ENCODE measurements around the gene DLEC1.

DNA sequence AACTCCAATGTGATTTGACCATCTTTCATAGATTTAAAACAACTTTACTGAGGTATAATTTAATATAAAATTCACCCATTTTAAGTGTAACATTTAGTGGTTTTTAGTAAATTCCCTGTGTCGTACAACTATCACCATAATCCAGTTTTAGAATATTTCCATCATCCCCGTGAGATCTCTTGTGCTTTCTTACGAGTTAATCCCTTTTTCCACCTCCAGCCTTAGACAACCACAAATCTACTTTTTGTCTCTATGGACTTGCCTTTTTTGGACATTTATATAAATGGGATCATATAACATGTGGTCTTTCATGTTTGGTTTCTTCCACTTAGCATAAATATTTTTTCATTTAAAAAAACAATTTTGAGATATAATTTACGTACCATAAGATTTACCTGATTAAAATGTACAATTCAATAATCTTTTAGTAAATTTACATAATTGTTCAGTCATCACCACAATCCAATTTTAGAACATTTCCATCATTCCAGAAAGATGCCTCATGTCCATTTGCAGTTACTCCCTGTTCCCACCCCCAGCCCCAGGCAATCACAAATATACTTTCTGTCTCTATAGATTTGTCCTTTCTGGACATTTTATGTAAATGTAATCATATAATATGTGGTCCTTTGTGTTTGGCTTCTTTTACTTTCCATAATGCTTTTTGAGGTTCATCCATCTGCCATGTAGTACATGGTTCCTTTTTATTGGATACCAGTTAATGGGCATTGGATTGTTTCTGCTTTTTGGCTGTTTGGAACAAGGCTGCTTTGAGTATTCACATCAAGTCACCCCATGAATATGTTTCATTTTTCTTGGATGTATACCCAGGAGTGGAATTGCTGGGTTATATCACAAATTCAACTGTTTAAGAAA lies 129.4 kb downstream of the DLEC1 start:
- TF ChIP-seq, protein P1, sequence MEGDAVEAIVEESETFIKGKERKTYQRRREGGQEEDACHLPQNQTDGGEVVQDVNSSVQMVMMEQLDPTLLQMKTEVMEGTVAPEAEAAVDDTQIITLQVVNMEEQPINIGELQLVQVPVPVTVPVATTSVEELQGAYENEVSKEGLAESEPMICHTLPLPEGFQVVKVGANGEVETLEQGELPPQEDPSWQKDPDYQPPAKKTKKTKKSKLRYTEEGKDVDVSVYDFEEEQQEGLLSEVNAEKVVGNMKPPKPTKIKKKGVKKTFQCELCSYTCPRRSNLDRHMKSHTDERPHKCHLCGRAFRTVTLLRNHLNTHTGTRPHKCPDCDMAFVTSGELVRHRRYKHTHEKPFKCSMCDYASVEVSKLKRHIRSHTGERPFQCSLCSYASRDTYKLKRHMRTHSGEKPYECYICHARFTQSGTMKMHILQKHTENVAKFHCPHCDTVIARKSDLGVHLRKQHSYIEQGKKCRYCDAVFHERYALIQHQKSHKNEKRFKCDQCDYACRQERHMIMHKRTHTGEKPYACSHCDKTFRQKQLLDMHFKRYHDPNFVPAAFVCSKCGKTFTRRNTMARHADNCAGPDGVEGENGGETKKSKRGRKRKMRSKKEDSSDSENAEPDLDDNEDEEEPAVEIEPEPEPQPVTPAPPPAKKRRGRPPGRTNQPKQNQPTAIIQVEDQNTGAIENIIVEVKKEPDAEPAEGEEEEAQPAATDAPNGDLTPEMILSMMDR (IDR thresholded peaks at IDR 0.05): no peak
- TF ChIP-seq, protein P2, sequence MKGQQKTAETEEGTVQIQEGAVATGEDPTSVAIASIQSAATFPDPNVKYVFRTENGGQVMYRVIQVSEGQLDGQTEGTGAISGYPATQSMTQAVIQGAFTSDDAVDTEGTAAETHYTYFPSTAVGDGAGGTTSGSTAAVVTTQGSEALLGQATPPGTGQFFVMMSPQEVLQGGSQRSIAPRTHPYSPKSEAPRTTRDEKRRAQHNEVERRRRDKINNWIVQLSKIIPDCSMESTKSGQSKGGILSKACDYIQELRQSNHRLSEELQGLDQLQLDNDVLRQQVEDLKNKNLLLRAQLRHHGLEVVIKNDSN (CRISPR knock-in tag; IDR thresholded peaks at IDR 0.05): no peak
- TF ChIP-seq, protein P3, sequence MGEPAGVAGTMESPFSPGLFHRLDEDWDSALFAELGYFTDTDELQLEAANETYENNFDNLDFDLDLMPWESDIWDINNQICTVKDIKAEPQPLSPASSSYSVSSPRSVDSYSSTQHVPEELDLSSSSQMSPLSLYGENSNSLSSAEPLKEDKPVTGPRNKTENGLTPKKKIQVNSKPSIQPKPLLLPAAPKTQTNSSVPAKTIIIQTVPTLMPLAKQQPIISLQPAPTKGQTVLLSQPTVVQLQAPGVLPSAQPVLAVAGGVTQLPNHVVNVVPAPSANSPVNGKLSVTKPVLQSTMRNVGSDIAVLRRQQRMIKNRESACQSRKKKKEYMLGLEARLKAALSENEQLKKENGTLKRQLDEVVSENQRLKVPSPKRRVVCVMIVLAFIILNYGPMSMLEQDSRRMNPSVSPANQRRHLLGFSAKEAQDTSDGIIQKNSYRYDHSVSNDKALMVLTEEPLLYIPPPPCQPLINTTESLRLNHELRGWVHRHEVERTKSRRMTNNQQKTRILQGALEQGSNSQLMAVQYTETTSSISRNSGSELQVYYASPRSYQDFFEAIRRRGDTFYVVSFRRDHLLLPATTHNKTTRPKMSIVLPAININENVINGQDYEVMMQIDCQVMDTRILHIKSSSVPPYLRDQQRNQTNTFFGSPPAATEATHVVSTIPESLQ (CRISPR knock-in tag; IDR thresholded peaks at IDR 0.05): no peak
- TF ChIP-seq CREB1 (CRISPR knock-in tag; IDR thresholded peaks at IDR 0.05): no peak
- TF ChIP-seq, protein P4, sequence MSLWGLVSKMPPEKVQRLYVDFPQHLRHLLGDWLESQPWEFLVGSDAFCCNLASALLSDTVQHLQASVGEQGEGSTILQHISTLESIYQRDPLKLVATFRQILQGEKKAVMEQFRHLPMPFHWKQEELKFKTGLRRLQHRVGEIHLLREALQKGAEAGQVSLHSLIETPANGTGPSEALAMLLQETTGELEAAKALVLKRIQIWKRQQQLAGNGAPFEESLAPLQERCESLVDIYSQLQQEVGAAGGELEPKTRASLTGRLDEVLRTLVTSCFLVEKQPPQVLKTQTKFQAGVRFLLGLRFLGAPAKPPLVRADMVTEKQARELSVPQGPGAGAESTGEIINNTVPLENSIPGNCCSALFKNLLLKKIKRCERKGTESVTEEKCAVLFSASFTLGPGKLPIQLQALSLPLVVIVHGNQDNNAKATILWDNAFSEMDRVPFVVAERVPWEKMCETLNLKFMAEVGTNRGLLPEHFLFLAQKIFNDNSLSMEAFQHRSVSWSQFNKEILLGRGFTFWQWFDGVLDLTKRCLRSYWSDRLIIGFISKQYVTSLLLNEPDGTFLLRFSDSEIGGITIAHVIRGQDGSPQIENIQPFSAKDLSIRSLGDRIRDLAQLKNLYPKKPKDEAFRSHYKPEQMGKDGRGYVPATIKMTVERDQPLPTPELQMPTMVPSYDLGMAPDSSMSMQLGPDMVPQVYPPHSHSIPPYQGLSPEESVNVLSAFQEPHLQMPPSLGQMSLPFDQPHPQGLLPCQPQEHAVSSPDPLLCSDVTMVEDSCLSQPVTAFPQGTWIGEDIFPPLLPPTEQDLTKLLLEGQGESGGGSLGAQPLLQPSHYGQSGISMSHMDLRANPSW (CRISPR knock-in tag; conservative IDR thresholded peaks at IDR 0.05; ENCODE audit: low read depth): no peak
- TF ChIP-seq TCF7 (CRISPR knock-in tag; IDR thresholded peaks at IDR 0.05; ENCODE audit: low read depth): no peak
- TF ChIP-seq, protein P5, sequence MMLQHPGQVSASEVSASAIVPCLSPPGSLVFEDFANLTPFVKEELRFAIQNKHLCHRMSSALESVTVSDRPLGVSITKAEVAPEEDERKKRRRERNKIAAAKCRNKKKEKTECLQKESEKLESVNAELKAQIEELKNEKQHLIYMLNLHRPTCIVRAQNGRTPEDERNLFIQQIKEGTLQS (CRISPR knock-in tag; conservative IDR thresholded peaks at IDR 0.05): no peak
- TF ChIP-seq, protein P6, sequence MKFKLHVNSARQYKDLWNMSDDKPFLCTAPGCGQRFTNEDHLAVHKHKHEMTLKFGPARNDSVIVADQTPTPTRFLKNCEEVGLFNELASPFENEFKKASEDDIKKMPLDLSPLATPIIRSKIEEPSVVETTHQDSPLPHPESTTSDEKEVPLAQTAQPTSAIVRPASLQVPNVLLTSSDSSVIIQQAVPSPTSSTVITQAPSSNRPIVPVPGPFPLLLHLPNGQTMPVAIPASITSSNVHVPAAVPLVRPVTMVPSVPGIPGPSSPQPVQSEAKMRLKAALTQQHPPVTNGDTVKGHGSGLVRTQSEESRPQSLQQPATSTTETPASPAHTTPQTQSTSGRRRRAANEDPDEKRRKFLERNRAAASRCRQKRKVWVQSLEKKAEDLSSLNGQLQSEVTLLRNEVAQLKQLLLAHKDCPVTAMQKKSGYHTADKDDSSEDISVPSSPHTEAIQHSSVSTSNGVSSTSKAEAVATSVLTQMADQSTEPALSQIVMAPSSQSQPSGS (CRISPR knock-in tag; IDR thresholded peaks at IDR 0.05; ENCODE audit: borderline replicate concordance, low read depth): no peak

All from WTC11 (cell line).